ENCODE measurements around the gene PCDHA6.
"Not testable (repeated sequence)": the region's sequence is repeated elsewhere in the genome, so short reads cannot be mapped to it uniquely, and the experiment has no call there.

PCDHA6 gene

DNA sequence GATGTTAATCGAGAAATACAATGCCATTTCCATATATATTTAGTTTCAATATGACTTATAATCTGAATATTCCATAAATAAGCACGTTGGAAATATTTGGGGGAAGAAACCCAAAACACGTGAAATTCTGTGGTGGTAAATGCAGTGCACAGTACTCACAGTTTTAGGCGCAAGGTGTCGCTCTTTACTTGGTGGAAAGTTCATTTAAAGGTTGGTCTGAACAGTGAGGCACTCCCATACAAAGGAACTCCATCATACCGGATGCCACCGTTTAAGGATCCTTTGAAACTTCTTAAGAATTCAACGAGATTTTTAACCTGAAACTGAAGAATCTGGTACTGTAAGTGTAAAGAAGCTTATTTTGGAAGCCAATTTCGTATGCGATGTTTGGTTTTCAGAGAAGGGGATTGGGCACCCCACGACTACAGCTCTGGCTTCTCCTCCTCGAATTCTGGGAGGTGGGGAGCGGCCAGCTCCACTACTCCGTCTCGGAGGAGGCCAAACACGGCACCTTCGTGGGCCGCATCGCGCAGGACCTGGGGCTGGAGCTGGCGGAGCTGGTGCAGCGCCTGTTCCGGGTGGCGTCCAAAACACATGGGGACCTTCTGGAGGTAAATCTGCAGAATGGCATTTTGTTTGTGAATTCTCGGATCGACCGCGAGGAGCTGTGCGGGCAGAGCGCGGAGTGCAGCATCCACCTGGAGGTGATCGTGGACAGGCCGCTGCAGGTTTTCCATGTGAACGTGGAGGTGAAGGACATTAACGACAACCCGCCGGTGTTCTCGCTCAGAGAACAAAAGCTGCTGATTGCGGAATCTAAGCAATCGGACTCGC is 41.2 kb downstream of the PCDHA6 start, which contains the start of gene PCDHA11:
PCDHA11 (plus strand) TSS at position 237 of the 834 bp plus-strand sequence; CDS start at position 384, 147 bp downstream.
- peak; percentile 30 for DNase-seq

DNA sequence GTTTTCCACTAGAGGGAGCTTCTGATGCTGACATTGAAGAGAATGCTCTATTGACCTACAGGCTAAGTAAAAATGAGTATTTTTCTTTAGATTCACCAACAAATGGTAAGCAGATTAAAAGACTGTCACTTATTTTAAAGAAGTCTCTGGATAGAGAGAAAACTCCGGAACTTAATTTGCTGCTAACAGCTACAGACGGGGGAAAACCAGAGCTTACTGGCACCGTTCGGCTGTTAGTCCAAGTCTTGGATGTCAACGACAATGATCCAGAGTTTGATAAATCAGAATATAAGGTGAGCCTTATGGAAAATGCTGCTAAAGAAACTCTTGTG is 41.8 kb downstream of the PCDHA6 start:
- DNase-seq, result no peak

DNA sequence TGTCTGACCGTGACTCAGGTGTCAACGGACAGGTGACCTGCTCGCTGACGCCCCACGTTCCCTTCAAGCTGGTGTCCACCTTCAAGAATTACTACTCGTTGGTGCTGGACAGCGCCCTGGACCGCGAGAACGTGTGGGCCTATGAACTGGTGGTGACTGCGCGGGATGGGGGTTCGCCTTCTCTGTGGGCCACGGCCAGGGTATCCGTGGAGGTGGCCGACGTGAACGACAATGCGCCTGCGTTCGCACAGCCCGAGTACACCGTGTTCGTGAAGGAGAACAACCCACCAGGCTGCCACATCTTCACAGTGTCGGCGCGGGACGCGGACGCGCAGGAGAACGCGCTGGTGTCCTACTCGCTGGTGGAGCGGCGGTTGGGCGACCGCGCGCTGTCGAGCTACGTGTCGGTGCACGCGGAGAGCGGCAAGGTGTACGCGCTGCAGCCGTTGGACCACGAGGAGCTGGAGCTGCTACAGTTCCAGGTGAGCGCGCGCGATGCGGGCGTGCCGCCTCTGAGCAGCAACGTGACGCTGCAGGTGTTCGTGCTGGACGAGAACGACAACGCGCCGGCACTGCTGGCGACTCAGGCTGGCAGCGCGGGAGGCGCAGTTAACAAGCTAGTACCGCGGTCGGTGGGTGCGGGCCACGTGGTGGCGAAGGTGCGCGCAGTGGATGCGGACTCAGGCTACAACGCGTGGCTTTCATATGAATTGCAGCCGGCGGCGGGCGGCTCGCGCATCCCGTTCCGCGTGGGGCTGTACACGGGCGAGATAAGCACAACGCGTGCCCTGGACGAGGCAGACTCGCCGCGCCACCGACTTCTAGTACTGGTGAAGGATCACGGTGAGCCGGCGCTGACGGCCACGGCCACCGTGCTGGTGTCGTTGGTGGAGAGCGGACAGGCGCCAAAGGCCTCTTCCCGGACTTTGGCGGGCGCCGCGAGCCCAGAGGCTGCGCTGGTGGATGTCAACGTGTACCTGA is 42.8 kb downstream of the PCDHA6 start:
- DNase-seq, result no peak

DNA sequence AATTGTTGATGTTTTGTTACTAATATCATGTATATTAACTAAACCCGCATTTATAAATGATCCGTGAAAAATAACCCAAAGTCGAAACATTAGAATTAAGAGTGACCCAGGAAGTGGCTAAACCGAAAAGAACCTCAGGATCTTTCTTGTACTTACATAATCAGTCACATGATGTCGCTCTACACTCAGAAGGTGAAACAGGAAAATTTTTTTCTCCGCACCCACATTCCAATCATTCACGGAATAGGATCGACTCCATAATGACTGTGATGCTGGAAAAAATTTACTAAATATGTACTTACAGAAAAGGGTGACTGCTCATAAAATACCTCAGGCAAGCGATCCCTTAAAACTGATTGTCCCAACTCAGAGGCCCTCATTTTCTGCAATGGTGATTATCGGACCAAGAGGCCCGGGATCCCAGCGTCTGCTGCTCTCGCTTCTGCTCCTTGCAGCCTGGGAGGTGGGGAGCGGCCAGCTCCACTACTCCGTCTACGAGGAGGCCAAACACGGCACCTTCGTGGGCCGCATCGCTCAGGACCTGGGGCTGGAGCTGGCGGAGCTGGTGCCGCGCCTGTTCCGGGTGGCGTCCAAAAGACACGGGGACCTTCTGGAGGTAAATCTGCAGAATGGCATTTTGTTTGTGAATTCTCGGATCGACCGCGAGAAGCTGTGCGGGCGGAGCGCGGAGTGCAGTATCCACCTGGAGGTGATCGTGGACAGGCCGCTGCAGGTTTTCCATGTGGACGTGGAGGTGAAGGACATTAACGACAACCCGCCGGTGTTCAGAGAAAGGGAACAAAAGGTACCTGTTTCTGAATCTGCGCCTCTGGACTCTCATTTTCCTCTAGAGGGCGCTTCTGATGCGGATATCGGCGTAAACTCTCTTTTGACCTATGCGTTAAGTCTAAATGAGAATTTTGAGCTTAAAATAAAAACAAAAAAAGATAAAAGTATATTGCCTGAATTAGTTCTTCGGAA is 47.6 kb downstream of the PCDHA6 start, which contains the start of gene PCDHA12:
PCDHA12 (plus strand) TSS at position 224 of the 981 bp plus-strand sequence; CDS start at position 389, 165 bp downstream.
- DNase-seq, result no peak

DNA sequence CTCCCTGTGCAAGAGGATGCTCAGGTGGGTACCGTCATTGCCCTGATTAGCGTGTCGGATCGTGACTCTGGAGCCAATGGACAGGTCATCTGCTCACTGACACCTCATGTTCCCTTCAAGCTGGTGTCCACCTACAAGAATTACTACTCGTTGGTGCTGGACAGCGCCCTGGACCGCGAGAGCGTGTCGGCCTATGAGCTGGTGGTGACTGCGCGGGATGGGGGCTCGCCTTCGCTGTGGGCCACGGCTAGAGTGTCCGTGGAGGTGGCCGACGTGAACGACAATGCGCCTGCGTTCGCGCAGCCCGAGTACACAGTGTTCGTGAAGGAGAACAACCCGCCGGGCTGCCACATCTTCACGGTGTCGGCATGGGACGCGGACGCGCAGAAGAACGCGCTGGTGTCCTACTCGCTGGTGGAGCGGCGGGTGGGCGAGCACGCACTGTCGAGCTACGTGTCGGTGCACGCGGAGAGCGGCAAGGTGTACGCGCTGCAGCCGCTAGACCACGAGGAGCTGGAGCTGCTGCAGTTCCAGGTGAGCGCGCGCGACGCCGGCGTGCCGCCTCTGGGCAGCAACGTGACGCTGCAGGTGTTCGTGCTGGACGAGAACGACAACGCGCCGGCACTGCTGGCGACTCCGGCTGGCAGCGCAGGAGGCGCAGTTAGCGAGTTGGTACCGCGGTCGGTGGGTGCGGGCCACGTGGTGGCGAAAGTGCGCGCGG is 48.9 kb downstream of the PCDHA6 start:
- DNase-seq, result not testable (repeated sequence)

DNA sequence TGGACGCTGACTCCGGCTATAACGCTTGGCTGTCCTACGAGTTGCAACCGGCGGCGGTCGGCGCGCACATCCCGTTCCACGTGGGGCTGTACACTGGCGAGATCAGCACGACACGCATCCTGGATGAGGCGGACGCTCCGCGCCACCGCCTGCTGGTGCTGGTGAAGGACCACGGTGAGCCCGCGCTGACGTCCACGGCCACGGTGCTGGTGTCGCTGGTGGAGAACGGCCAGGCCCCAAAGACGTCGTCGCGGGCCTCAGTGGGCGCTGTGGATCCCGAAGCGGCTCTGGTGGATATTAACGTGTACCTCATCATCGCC is 49.5 kb downstream of the PCDHA6 start:
- no peak for DNase-seq
